Measurements from ENCODE around the gene MRGPRX3.

MRGPRX3 gene

GRCh38 chr11:18151581-18151980 is 19.2 kb downstream of the MRGPRX3 start:
- no peak for DNase-seq (ENCODE audit: low spot score)
- no peak for FAIRE-seq

- FAIRE-seq (no peak), DNase-seq (ENCODE audit: low spot score) (no peak)
Measured at GRCh38 chr11:18168372-18168771, 36.0 kb downstream of the MRGPRX3 start.

GRCh38 chr11:18171377-18172000 is 39.1 kb downstream of the MRGPRX3 start:
- no peak for DNase-seq (ENCODE audit: low spot score)
- no peak for FAIRE-seq

GRCh38 chr11:18172666-18173065 is 40.3 kb downstream of the MRGPRX3 start, which contains the start of gene MRGPRX4:
MRGPRX4 (plus strand) TSS chr11:18172837; CDS start chr11:18173257, 420 bp downstream.
- DNase-seq (ENCODE audit: low spot score): no peak
- FAIRE-seq: no peak

GRCh38 chr11:18173225-18173866 is 41.0 kb downstream of the MRGPRX3 start:
- no peak for DNase-seq (ENCODE audit: low spot score)
- FAIRE-seq: no peak
